DOHH2 (cell line): ENCODE results near the gene CMKLR1.

ENCODE experiments used
- H3F3A ChIP-seq: fragments of 200-600 bp; sonication (generic), shearing (Covaris generic); 2 replicates; pipeline ENCODE4 v1.6.0; 2016; ENCODE audit warnings: antibody characterized with exemption, mild to moderate bottlenecking; ENCODE audit not compliant: control insufficient read depth, insufficient read depth
- H3K27ac ChIP-seq: fragments of 200-600 bp; sonication (generic); 2 replicates; pipeline ENCODE4 v1.5.1; 2014; ENCODE audit warnings: low read depth, mild to moderate bottlenecking, low read length, moderate library complexity
- H3K27me3 ChIP-seq: fragments of 200-600 bp; sonication (generic); 2 replicates; pipeline ENCODE4 v1.6.1; 2014; ENCODE audit warnings: mild to moderate bottlenecking, low read length, mixed read lengths; ENCODE audit not compliant: control insufficient read depth
- H3K36me3 ChIP-seq: fragments of 200-600 bp; sonication (generic); 2 replicates; pipeline ENCODE4 v1.6.1; 2014; ENCODE audit warnings: mild to moderate bottlenecking, low read length, moderate library complexity, mixed read lengths; ENCODE audit not compliant: control insufficient read depth
- H3K4me1 ChIP-seq: fragments of 200-600 bp; sonication (generic); 2 replicates; pipeline ENCODE4 v1.6.1; 2014; ENCODE audit warnings: mild to moderate bottlenecking, low read length, mixed read lengths; ENCODE audit not compliant: control insufficient read depth
- H3K4me2 ChIP-seq: fragments of 200-600 bp; sonication (generic); 2 replicates; pipeline ENCODE4 v1.6.0; 2014; ENCODE audit warnings: mild to moderate bottlenecking, low read length, moderate library complexity
- H3K4me3 ChIP-seq: fragments of 200-600 bp; sonication (generic); 2 replicates; pipeline ENCODE4 v1.5.1; 2014; ENCODE audit warnings: mild to moderate bottlenecking, low read length, mixed read lengths
- H3K79me2 ChIP-seq: fragments of 200-600 bp; sonication (generic); 2 replicates; pipeline ENCODE4 v1.6.1; 2014; ENCODE audit warnings: mild to moderate bottlenecking, low read length, mixed read lengths; ENCODE audit not compliant: control insufficient read depth
- H3K9me2 ChIP-seq: fragments of 200-600 bp; sonication (generic); replicated peaks from 2 replicates; pipeline ENCODE4 v1.6.1; 2014; ENCODE audit warnings: mild to moderate bottlenecking, low read length, mixed read lengths; ENCODE audit not compliant: control insufficient read depth
- H3K9me3 ChIP-seq: fragments of 200-600 bp; sonication (generic); 2 replicates; pipeline ENCODE4 v1.6.1; 2014; ENCODE audit warnings: antibody characterized with exemption, low read length, mixed read lengths; ENCODE audit not compliant: control insufficient read depth, insufficient read depth
- H4K20me1 ChIP-seq: fragments of 200-600 bp; sonication (generic); 2 replicates; pipeline ENCODE4 v1.6.0; 2014; ENCODE audit warnings: low read depth, mild to moderate bottlenecking, antibody characterized with exemption, low read length, moderate library complexity; ENCODE audit not compliant: control insufficient read depth, insufficient read depth
- CTCF ChIP-seq: fragments of 200-600 bp; sonication (generic); IDR thresholded peaks from one replicate; pipeline ENCODE4 v1.5.1; 2014; ENCODE audit warnings: antibody characterized with exemption, mild to moderate bottlenecking, low read depth, low read length; ENCODE audit not compliant: poor library complexity, severe bottlenecking
- EZH2phosphoT487 ChIP-seq: fragments of 200-600 bp; sonication (generic); IDR thresholded peaks from 2 replicates; pipeline ENCODE4 v1.6.1; 2017; ENCODE audit warnings: borderline replicate concordance, mild to moderate bottlenecking, antibody characterized with exemption, low read length, moderate library complexity, mixed read lengths

CMKLR1 gene

DNA sequence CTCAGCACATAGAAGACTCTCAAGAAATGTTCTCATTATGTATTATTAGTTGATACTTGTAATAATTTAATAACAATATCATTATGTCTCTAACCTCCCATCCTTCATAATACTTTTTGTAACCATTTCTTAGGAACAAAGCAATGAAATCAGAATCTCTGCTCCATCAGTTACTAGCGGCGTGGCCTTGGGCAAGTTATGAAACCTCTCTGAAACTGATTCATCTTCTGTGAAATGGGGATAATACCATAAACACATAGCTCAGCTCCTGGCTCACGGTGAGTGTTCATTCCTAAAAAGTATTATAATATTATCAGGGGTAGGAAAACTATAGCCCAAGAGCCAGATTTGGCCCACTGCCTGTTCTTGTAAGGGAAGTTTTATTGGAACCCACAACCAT, 11.4 kb upstream of the CMKLR1 start:
- H3K4me1 ChIP-seq = no peaks in the 10 kb centered on the region
- no peaks in the 10 kb centered on the region for H3K36me3 ChIP-seq
- H3K9me3 ChIP-seq = no peaks in the 10 kb centered on the region
- no peak for TF ChIP-seq EZH2phosphoT487
- no peak for TF ChIP-seq CTCF
- no peaks in the 10 kb centered on the region for H3K9me2 ChIP-seq
- no peaks in the 10 kb centered on the region for H4K20me1 ChIP-seq
- no peak overlapping the region for H3K27ac ChIP-seq
- no peaks in the 10 kb centered on the region for H3F3A ChIP-seq
- no peak overlapping the region for H3K4me2 ChIP-seq
- H3K27me3 ChIP-seq = peaks cover 13% of the 10 kb centered on the region
- no peak overlapping the region for H3K4me3 ChIP-seq
- no peaks in the 10 kb centered on the region for H3K79me2 ChIP-seq

- no peak overlapping the region for H3K4me2 ChIP-seq
- no peak overlapping the region for H3K4me3 ChIP-seq
- TF ChIP-seq CTCF = no peak
- no peak for TF ChIP-seq EZH2phosphoT487
- H3K27me3 ChIP-seq = peaks cover 13% of the 10 kb centered on the region
- H3K4me1 ChIP-seq = no peaks in the 10 kb centered on the region
- H4K20me1 ChIP-seq = no peaks in the 10 kb centered on the region
- H3F3A ChIP-seq = no peaks in the 10 kb centered on the region
- no peaks in the 10 kb centered on the region for H3K79me2 ChIP-seq
- H3K36me3 ChIP-seq = no peaks in the 10 kb centered on the region
- no peak overlapping the region for H3K27ac ChIP-seq
- H3K9me3 ChIP-seq = no peaks in the 10 kb centered on the region
- H3K9me2 ChIP-seq = no peaks in the 10 kb centered on the region
These were observed 10.2 kb upstream of the CMKLR1 start for GRCh38 chr12:108349278-108349688.

DNA sequence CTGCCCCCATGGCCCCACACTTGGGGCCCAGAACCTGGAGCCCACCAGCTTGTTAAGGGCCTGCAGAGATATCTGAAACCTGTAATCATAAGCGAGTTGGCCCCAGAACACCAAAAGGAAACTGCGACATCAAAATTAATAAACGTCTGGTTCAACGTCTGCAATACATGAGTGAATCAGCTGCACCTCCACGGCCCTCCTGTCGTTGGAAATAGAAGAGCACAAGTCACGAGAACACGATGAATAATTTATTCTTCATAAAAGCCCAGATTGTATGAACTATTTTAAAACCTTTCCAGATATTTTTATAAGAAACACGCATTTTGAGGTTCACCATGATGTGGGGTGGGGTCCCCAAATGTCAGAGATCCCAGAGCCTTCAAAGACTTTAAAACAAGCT, 9.7 kb upstream of the CMKLR1 start:
- no peaks in the 10 kb centered on the region for H3K79me2 ChIP-seq
- H3K9me3 ChIP-seq = no peaks in the 10 kb centered on the region
- H3K36me3 ChIP-seq = no peaks in the 10 kb centered on the region
- H3K9me2 ChIP-seq = no peaks in the 10 kb centered on the region
- no peak overlapping the region for H3K4me3 ChIP-seq
- H3K27ac ChIP-seq = no peak overlapping the region
- TF ChIP-seq EZH2phosphoT487 = no peak
- TF ChIP-seq CTCF = no peak
- no peaks in the 10 kb centered on the region for H3K4me1 ChIP-seq
- peaks cover 13% of the 10 kb centered on the region for H3K27me3 ChIP-seq
- no peaks in the 10 kb centered on the region for H4K20me1 ChIP-seq
- H3F3A ChIP-seq = no peaks in the 10 kb centered on the region
- no peak overlapping the region for H3K4me2 ChIP-seq
